ENCODE data around the gene CPSF4L.

CPSF4L gene

DNA sequence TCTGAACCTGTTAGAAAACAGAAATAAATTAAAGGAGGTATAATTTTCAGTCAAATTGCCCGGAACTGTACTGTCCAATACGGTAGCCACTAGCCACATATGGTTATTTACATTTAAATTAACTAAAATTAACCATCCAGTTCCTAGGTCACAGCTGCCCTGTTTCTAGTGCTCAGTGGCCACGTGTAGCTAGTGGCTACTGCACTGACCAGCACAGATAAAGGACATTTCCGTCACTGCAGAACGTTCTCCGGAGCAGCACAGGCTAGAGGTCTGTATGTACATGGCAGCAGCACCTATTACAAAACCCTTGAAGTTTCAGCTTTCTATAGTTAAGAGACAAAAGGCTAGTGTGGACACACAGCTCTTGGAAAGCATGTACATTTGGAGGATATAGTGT, 33.7 kb downstream of the CPSF4L start:
- Histone ChIP-seq H3K4me3 (ENCODE audit: low read length) (no peak overlapping the region), H3K79me2 (ENCODE audit: low read length) (peaks cover 67% of the 10 kb centered on the region), H3K9ac (ENCODE audit: low read length) (no peak overlapping the region), H4K20me1 (ENCODE audit: insufficient read depth, low read length) (peaks cover 54% of the 10 kb centered on the region), H3K27me3 (ENCODE audit: low read depth, low read length) (no peaks in the 10 kb centered on the region), H3K4me2 (ENCODE audit: low read length) (peak overlapping the region; percentile 57), H3K9me3 (ENCODE audit: insufficient read depth, low read length) (no peaks in the 10 kb centered on the region), H2AFZ (ENCODE audit: low read depth, low read length) (no peak overlapping the region), H3K4me1 (ENCODE audit: low read length) (peaks cover 34% of the 10 kb centered on the region), H3K36me3 (replicated peaks; ENCODE audit: low read depth, low read length) (peaks cover 8% of the 10 kb centered on the region), H3K27ac (ENCODE audit: low read length) (no peak overlapping the region)
- TF ChIP-seq EZH2phosphoT487 (IDR thresholded peaks at IDR 0.05; ENCODE audit: low read depth) (no peak), CTCF (IDR thresholded peaks at IDR 0.05; ENCODE audit: low read depth, low read length) (no peak)

DNA sequence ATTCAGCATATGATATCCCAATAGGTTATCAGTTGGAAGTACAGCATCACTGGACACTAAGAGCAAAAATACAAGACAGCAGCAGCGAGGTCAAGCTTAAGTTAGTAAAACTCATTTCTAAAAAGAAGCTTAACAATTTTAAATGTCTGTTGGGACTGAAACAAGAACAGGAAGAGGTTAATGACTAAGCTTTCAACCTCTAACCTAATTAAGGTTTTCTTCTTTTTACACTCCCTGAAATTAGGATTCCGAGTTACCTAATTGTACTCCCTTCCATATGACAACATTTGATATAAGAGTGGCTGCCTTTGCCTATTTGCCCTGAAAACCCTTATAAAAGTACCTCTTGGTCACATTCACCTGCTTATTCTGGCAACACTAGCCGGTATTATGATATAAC, 34.3 kb downstream of the CPSF4L start:
- peaks cover 62% of the 10 kb centered on the region for H3K79me2 ChIP-seq (ENCODE audit: low read length)
- peak overlapping the region; percentile 57 for H3K4me2 ChIP-seq (ENCODE audit: low read length)
- TF ChIP-seq EZH2phosphoT487 (IDR thresholded peaks at IDR 0.05; ENCODE audit: low read depth) (no peak), CTCF (IDR thresholded peaks at IDR 0.05; ENCODE audit: low read depth, low read length) (no peak)
- no peak overlapping the region for H2AFZ ChIP-seq (ENCODE audit: low read depth, low read length)
- peaks cover 34% of the 10 kb centered on the region for H3K4me1 ChIP-seq (ENCODE audit: low read length)
- peaks cover 54% of the 10 kb centered on the region for H4K20me1 ChIP-seq (ENCODE audit: insufficient read depth, low read length)
- no peak overlapping the region for H3K27ac ChIP-seq (ENCODE audit: low read length)
- no peak overlapping the region for H3K9ac ChIP-seq (ENCODE audit: low read length)
- peaks cover 8% of the 10 kb centered on the region for H3K36me3 ChIP-seq (replicated peaks; ENCODE audit: low read depth, low read length)
- no peaks in the 10 kb centered on the region for H3K9me3 ChIP-seq (ENCODE audit: insufficient read depth, low read length)
- no peaks in the 10 kb centered on the region for H3K27me3 ChIP-seq (ENCODE audit: low read depth, low read length)
- H3K4me3 ChIP-seq (ENCODE audit: low read length) = peak overlapping the region; percentile 17

GRCh38 chr17:73226556-73227172, 35.0 kb downstream of the CPSF4L start:
- H4K20me1 ChIP-seq (ENCODE audit: insufficient read depth, low read length) = peaks cover 54% of the 10 kb centered on the region
- H3K4me3 ChIP-seq (ENCODE audit: low read length) = peak overlapping the region; percentile 12; the same call in 1 of the 2 replicates
- H3K79me2 ChIP-seq (ENCODE audit: low read length) = peaks cover 58% of the 10 kb centered on the region
- H2AFZ ChIP-seq (ENCODE audit: low read depth, low read length) = no peak overlapping the region
- H3K9ac ChIP-seq (ENCODE audit: low read length) = no peak overlapping the region
- peaks cover 8% of the 10 kb centered on the region for H3K36me3 ChIP-seq (replicated peaks; ENCODE audit: low read depth, low read length)
- no peak overlapping the region for H3K27ac ChIP-seq (ENCODE audit: low read length)
- H3K9me3 ChIP-seq (ENCODE audit: insufficient read depth, low read length) = no peaks in the 10 kb centered on the region
- no peak for TF ChIP-seq EZH2phosphoT487 (IDR thresholded peaks at IDR 0.05; ENCODE audit: low read depth)
- TF ChIP-seq CTCF (IDR thresholded peaks at IDR 0.05; ENCODE audit: low read depth, low read length) = no peak
- H3K4me1 ChIP-seq (ENCODE audit: low read length) = peaks cover 37% of the 10 kb centered on the region
- peak overlapping the region; percentile 57 for H3K4me2 ChIP-seq (ENCODE audit: low read length)
- no peaks in the 10 kb centered on the region for H3K27me3 ChIP-seq (ENCODE audit: low read depth, low read length)

DNA sequence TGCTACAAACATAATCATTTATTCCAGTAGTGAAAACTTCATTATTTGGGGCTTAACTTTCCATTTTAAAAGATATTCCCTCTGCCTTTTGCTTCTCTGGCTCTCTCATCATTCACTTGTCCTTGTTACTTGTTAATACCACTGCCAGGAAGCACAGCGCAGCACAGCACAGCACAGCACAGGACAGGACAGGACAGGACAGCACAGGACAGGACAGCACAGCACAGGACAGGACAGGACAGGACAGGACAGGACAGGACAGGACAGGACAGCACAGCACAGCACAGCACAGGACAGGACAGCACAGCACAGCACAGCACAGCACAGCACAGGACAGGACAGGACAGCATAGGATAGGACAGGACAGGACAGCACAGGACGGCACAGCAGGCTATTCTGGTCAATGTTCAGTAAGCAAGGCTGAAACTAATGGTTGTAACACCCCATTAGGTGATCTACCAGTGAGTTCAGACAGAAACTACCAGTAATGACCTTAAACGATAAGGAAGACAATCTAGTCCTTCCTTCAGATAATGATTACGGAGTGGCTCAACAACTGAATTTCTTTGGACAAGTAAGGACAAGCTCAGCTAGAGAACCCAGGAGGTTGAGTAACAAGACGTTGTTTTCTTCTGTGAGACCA, 36.9 kb downstream of the CPSF4L start:
- no peak overlapping the region for H3K27ac ChIP-seq (ENCODE audit: low read length)
- TF ChIP-seq EZH2phosphoT487 (IDR thresholded peaks at IDR 0.05; ENCODE audit: low read depth) (no peak), CTCF (IDR thresholded peaks at IDR 0.05; ENCODE audit: low read depth, low read length) (no peak)

More for the DNA sequence above, 36.9 kb downstream of the CPSF4L start:
- Histone ChIP-seq H3K36me3 (replicated peaks; ENCODE audit: low read depth, low read length) (peaks cover 8% of the 10 kb centered on the region), H3K27me3 (ENCODE audit: low read depth, low read length) (no peaks in the 10 kb centered on the region), H4K20me1 (ENCODE audit: insufficient read depth, low read length) (peaks cover 39% of the 10 kb centered on the region), H3K4me1 (ENCODE audit: low read length) (peaks cover 30% of the 10 kb centered on the region), H3K4me2 (ENCODE audit: low read length) (no peak overlapping the region), H3K9ac (ENCODE audit: low read length) (no peak overlapping the region), H3K79me2 (ENCODE audit: low read length) (peaks cover 39% of the 10 kb centered on the region), H3K9me3 (ENCODE audit: insufficient read depth, low read length) (no peaks in the 10 kb centered on the region), H2AFZ (ENCODE audit: low read depth, low read length) (no peak overlapping the region), H3K4me3 (ENCODE audit: low read length) (no peak overlapping the region)

Measured in OCI-LY3 (cell line).